K562 (cell line): ENCODE measurements around the gene FRYL. TPM values are rescaled to one million over a fixed set of nuclear protein-coding genes. Genes with fewer than 3 reads are reported as not detected.
"Not testable (repeated sequence)": the region's sequence is repeated elsewhere in the genome, so short reads cannot be mapped to it uniquely, and the experiment has no call there.

Source experiments
- ATAC-seq: fragments of 200-7000 bp; cut with Tn5 transposase; 3 replicates; pipeline ENCODE4 v1.9.1; 2020; ENCODE audit warnings: moderate library complexity
- BruUV-seq: library from RNA; stranded (reverse); fragments of 400-500 nt; replicated peaks from 2 replicates; lab custom pipeline; 2021; lab: Mats Ljungman, UMichigan
- CTCF ChIA-PET: fragments of 300-600 bp; formaldehyde crosslinking; extraction: SDS; loops from one replicate; lab custom pipeline; 2021; ENCODE audit warnings: low intra/inter-chr PET ratio; lab: Yijun Ruan, JAX
- POLR2A ChIA-PET: fragments of 300-600, 350-650 bp; sonication (Branson Sonifier 250); formaldehyde crosslinking; extraction: SDS; loops from one replicate; lab custom pipeline; 2021; ENCODE audit warnings: antibody characterized with exemption, inconsistent platforms; lab: Yijun Ruan, JAX
- DNase-seq, 4 experiments: peaks; one replicate each; pipeline versions ENCODE4 v3.0.0 to v3.0.0-alpha.2; 2011 to 2018; ENCODE audit warnings: low spot score in 3 of 4, mixed read lengths in 3 of 4; ENCODE audit errors: extremely low read depth in 1 of 4
- FAIRE-seq: peaks from 2 replicates; lab custom pipeline; 2011; peaks lifted over from hg19 to GRCh38; lab: Jason Lieb, UNC
- H2AFZ ChIP-seq: 2 replicates; pipeline ENCODE4 v1.6.0; 2011; ENCODE audit warnings: low read depth, low read length, control low read depth, inconsistent platforms
- H3K27ac ChIP-seq: fragments of 200-600 bp; 3 replicates; pipeline ENCODE4 v1.8.0; 2011; ENCODE audit warnings: low read depth, mild to moderate bottlenecking, control low read depth, inconsistent platforms, low read length, moderate library complexity, mixed read lengths; ENCODE audit errors: extremely low read depth
- H3K27me3 ChIP-seq, 2 experiments: fragments of 300-600 bp in 1 of 2; 2 replicates in 1 of 2; 3 replicates in 1 of 2; pipeline versions ENCODE4 v1.6.0 to v1.8.0; 2011; ENCODE audit warnings: inconsistent platforms in 2 of 2, low read length in 2 of 2, mild to moderate bottlenecking in 1 of 2, mixed read lengths in 1 of 2, moderate library complexity in 1 of 2; ENCODE audit not compliant: control insufficient read depth in 2 of 2, insufficient read depth in 2 of 2
- H3K36me3 ChIP-seq: fragments of 300-600 bp; 3 replicates; pipeline ENCODE4 v1.8.0; 2011; ENCODE audit warnings: mild to moderate bottlenecking, low read length, inconsistent platforms; ENCODE audit not compliant: control insufficient read depth, insufficient read depth
- H3K4me1 ChIP-seq, 2 experiments: fragments of 200-600 bp in 1 of 2; replicated peaks in 1 of 2; 2 replicates in 1 of 2; 3 replicates in 1 of 2; pipeline versions ENCODE4 v1.5.1 to v1.8.0; 2011; ENCODE audit warnings: inconsistent platforms in 2 of 2, low read length in 2 of 2, mild to moderate bottlenecking in 1 of 2, mixed read lengths in 1 of 2, moderate library complexity in 1 of 2; ENCODE audit not compliant: control insufficient read depth in 2 of 2, insufficient read depth in 2 of 2
- H3K4me2 ChIP-seq: 2 replicates; pipeline ENCODE4 v1.6.1; 2011; ENCODE audit warnings: low read length, control low read depth, inconsistent platforms, mixed read lengths; ENCODE audit not compliant: insufficient read depth
- H3K4me3 ChIP-seq: fragments of 200-600 bp; sonication (generic), shearing (Covaris generic); 2 replicates; pipeline ENCODE4 v1.5.1; 2016; ENCODE audit warnings: control low read depth, inconsistent platforms
- H3K79me2 ChIP-seq: fragments of 200-600 bp; 3 replicates; pipeline ENCODE4 v1.8.0; 2011; ENCODE audit warnings: low read length, inconsistent platforms; ENCODE audit not compliant: control insufficient read depth, insufficient read depth
- H3K9ac ChIP-seq, 2 experiments: 2 replicates each; pipeline versions ENCODE4 v1.6.0 to v1.6.1; 2011; ENCODE audit warnings: low read depth in 2 of 2, low read length in 2 of 2, control low read depth in 1 of 2, inconsistent platforms in 1 of 2, mild to moderate bottlenecking in 1 of 2, mixed read lengths in 1 of 2; ENCODE audit not compliant: insufficient read depth in 1 of 2
- H3K9me1 ChIP-seq: one replicate; pipeline ENCODE4 v1.6.0; 2011; ENCODE audit warnings: inconsistent platforms, mild to moderate bottlenecking, low read length, moderate library complexity; ENCODE audit not compliant: control insufficient read depth, insufficient read depth
- H3K9me3 ChIP-seq: replicated peaks from 2 replicates; pipeline ENCODE4 v1.5.1; 2011; ENCODE audit warnings: low read depth, low read length, inconsistent platforms; ENCODE audit not compliant: control insufficient read depth, insufficient read depth
- H4K20me1 ChIP-seq: replicated peaks from 2 replicates; pipeline ENCODE4 v1.6.1; 2011; ENCODE audit warnings: low read length, inconsistent platforms, mixed read lengths; ENCODE audit not compliant: control insufficient read depth, insufficient read depth
- HDAC3 ChIP-seq: fragments of 450-650 bp; IDR thresholded peaks from 2 replicates; pipeline ENCODE4 v1.6.1; 2018; ENCODE audit warnings: borderline replicate concordance, mild to moderate bottlenecking, moderate library complexity; ENCODE audit not compliant: partially characterized antibody
- MBD2 ChIP-seq: sonication (generic); IDR thresholded peaks from 2 replicates; pipeline ENCODE4 v1.6.1; 2016; ENCODE audit warnings: low read depth, borderline replicate concordance
- RCOR1 ChIP-seq, 2 experiments: IDR thresholded peaks; 2 replicates each; pipeline ENCODE4 v1.6.1; 2012; ENCODE audit warnings: low read depth in 2 of 2, low read length in 2 of 2, borderline replicate concordance in 1 of 2, improper control_type of control experiment in 1 of 2
- WGBS: fragments of 100-300 bp; shearing (Covaris generic); methylation state at CpG from one replicate; pipeline ENCODE4 v1.1.6; 2016; ENCODE audit warnings: low coverage, mixed read lengths; ENCODE audit not compliant: insufficient coverage; ENCODE audit errors: missing lambda C conversion rate; 5-methylcytosine and 5-hydroxymethylcytosine counted together
- in situ Hi-C: fragments of 300-500 bp; cut with MboI; formaldehyde crosslinking; loops from 4 replicates; pipeline ENCODE4 v1.15.0; 2018; ENCODE audit warnings: inconsistent platforms, mixed read lengths
- intact Hi-C: fragments of 100-400 bp; cut with micrococcal nuclease; formaldehyde crosslinking; loops from 2 replicates; pipeline ENCODE4 v1.14.2; 2022
- polyA plus RNA-seq, 8 experiments: library from polyadenylated mRNA; depleted of rRNA in 4 of 8; stranded (reverse) in 5 of 8; unstranded in 3 of 8; fragments of >200 nt; fragmentation: Nextera tagmentation in 2 of 8; fragmentation: Illumina TruSeq in 1 of 8; extraction: Ambion mirVana in 2 of 8; extraction: Trizol in 1 of 8; gene quantifications; 2 replicates each; pipeline versions ENCODE4 v1.2.1 to v1.2.3, GENCODE V29; 2011 to 2014; ENCODE audit warnings: inconsistent platforms in 1 of 8, missing spikeins in 1 of 8
- total RNA-seq, 7 experiments: library from RNA; depleted of rRNA in 6 of 7; stranded (reverse); fragments of >200 nt in 6 of 7; fragmentation: Illumina TruSeq in 2 of 7; extraction: Trizol in 2 of 7; gene quantifications; 2 replicates each; pipeline versions ENCODE4 v1.2.1 to v1.2.3, GENCODE V29; 2011 to 2021; ENCODE audit warnings: low replicate concordance in 1 of 7
- TF ChIP-seq, protein P1 (sequence below), 2 experiments: fragments of 450-650 bp; conservative IDR thresholded peaks; 2 replicates each; pipeline ENCODE4 v1.6.1; 2017; ENCODE audit warnings: mild to moderate bottlenecking in 2 of 2, moderate library complexity in 2 of 2

Gene FRYL
- total and polyA plus RNA-seq, 9 of the 15 experiments (the other 6 are each of a cell fraction or from before 2014, with no cell fraction given) = 7.2 to 34.9 (median 15.9) TPM

DNA sequence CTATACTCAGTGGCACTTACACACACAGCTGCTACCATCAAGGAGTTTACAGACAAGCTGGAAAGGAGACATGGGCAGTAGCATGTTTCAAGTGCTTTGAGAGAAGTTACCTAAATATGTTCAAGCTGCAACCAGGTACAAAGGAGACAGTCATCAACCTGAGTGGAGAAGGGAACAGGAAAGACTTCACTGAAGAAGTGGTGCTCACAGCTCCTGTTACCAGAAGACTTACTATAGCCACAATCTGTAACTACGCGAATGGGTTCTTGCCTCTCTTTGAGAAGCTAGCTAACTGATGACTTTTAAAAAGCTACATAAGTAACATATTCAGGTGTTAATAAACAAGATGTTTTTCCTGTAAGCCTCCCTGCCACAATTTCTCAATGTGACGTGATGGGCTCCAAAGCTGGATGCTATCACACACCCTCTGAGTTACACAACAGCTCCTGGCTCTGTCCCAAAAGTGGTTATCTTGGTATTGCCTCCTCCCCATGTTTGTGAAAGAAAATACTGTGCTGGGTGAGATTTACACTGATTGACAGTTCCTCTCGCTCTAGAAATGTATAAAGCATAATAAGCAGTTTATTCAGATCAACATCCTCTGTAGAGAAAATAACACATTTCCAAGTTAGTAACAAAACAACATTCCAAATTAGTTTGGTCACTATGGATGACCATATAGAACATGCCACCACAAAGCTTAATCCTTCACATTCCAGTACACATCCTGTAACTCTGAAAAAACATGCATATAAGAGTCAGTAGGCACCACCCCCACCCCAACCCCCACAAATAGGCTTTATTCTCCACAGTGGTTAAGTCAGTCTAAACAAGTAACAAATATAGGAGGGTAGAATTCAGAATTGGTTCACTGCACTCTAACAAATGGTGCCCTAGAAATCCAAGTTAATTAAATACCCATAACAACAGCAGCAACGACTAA is 81.8 kb downstream of the FRYL start (continued):
- TF ChIP-seq, protein P1, sequence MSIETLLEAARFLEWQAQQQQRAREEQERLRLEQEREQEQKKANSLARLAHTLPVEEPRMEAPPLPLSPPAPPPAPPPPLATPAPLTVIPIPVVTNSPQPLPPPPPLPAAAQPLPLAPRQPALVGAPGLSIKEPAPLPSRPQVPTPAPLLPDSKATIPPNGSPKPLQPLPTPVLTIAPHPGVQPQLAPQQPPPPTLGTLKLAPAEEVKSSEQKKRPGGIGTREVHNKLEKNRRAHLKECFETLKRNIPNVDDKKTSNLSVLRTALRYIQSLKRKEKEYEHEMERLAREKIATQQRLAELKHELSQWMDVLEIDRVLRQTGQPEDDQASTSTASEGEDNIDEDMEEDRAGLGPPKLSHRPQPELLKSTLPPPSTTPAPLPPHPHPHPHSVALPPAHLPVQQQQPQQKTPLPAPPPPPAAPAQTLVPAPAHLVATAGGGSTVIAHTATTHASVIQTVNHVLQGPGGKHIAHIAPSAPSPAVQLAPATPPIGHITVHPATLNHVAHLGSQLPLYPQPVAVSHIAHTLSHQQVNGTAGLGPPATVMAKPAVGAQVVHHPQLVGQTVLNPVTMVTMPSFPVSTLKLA (conservative IDR thresholded peaks at IDR 0.05) = peak; percentile 19 to 69; a peak in 1 of 4 replicates
- TF ChIP-seq HDAC3 (peak; percentile 71), RCOR1 (IDR thresholded peaks at IDR 0.05; ENCODE audit: borderline replicate concordance in 1 of 2, low read depth in 2 of 2, low read length in 2 of 2) (peak; percentile 97 to 100), MBD2 (0 out of 2 replicates have a peak, but pooled peaks have one; percentile 15)
- TF ChIP-seq, all 486 proteins: peak for 73

DNA sequence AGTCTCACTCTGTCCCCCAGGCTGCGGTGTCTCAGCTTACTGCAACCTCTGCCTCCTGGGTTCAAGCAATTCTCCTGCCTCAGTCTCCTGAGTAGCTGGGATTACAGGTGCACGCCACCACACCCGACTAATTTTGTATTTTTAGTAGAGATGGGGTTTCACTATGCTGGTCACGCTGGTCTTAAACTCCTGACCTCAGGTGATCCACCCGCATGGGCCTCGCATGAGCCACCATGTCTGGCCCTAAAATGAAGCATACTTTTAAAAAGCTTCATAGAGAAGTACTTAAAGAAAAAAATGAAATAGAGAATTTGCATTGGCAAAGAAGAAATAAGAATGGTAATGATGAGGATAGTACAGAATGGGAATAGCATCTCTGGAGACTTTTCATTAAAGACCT is 82.6 kb downstream of the FRYL start:
- DNase-seq, H3K27me3 ChIP-seq, POLR2A ChIA-PET, in situ Hi-C loops, H3K27ac ChIP-seq, BruUV-seq, H3K4me2 ChIP-seq, H3K9me3 ChIP-seq, ATAC-seq, H3K9me1 ChIP-seq, CTCF ChIA-PET, intact Hi-C loops, H3K36me3 ChIP-seq, H3K4me3 ChIP-seq, FAIRE-seq, H3K9ac ChIP-seq, H3K4me1 ChIP-seq, H2AFZ ChIP-seq: not testable (repeated sequence)
- peaks cover 11% of the 10 kb centered on the region for H3K79me2 ChIP-seq
- peaks cover 16% of the 10 kb centered on the region for H4K20me1 ChIP-seq
- 84% methylated on average over 6 of the region's 6 CpGs for WGBS
